GM12875 (cell line): ENCODE data around the gene PCP4L1.
"Not testable (repeated sequence)": the region's sequence is repeated elsewhere in the genome, so short reads cannot be mapped to it uniquely, and the experiment has no call there.

Experiments used
- H3K4me3 ChIP-seq: one replicate; pipeline ENCODE4 v1.5.1; 2011; ENCODE audit warnings: low read depth, low read length, control low read depth
- TF ChIP-seq, protein P1 (sequence below): IDR thresholded peaks from 2 replicates; pipeline ENCODE4 v1.5.1; 2011; ENCODE audit warnings: low read depth, mild to moderate bottlenecking, control low read depth, inconsistent platforms, low read length, moderate library complexity, borderline replicate concordance; ENCODE audit not compliant: insufficient read depth

The PCP4L1 gene

GRCh38 chr1:161218301-161219077 lies 40.1 kb upstream of the PCP4L1 start:
- H3K4me3 ChIP-seq = no peak overlapping the region

GRCh38 chr1:161219078-161219892 lies 39.3 kb upstream of the PCP4L1 start:
- TF ChIP-seq, protein P1, sequence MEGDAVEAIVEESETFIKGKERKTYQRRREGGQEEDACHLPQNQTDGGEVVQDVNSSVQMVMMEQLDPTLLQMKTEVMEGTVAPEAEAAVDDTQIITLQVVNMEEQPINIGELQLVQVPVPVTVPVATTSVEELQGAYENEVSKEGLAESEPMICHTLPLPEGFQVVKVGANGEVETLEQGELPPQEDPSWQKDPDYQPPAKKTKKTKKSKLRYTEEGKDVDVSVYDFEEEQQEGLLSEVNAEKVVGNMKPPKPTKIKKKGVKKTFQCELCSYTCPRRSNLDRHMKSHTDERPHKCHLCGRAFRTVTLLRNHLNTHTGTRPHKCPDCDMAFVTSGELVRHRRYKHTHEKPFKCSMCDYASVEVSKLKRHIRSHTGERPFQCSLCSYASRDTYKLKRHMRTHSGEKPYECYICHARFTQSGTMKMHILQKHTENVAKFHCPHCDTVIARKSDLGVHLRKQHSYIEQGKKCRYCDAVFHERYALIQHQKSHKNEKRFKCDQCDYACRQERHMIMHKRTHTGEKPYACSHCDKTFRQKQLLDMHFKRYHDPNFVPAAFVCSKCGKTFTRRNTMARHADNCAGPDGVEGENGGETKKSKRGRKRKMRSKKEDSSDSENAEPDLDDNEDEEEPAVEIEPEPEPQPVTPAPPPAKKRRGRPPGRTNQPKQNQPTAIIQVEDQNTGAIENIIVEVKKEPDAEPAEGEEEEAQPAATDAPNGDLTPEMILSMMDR = no peak
- no peak overlapping the region for H3K4me3 ChIP-seq

More at GRCh38 chr1:161218301-161219077, 40.1 kb upstream of the PCP4L1 start:
- TF ChIP-seq, protein P1 = no peak

GRCh38 chr1:161220002-161220401 lies 38.5 kb upstream of the PCP4L1 start:
- H3K4me3 ChIP-seq = no peak overlapping the region
- TF ChIP-seq, protein P1 = no peak

GRCh38 chr1:161222175-161223019 lies 36.1 kb upstream of the PCP4L1 start:
- no peak overlapping the region for H3K4me3 ChIP-seq
- TF ChIP-seq, protein P1 = no peak

DNA sequence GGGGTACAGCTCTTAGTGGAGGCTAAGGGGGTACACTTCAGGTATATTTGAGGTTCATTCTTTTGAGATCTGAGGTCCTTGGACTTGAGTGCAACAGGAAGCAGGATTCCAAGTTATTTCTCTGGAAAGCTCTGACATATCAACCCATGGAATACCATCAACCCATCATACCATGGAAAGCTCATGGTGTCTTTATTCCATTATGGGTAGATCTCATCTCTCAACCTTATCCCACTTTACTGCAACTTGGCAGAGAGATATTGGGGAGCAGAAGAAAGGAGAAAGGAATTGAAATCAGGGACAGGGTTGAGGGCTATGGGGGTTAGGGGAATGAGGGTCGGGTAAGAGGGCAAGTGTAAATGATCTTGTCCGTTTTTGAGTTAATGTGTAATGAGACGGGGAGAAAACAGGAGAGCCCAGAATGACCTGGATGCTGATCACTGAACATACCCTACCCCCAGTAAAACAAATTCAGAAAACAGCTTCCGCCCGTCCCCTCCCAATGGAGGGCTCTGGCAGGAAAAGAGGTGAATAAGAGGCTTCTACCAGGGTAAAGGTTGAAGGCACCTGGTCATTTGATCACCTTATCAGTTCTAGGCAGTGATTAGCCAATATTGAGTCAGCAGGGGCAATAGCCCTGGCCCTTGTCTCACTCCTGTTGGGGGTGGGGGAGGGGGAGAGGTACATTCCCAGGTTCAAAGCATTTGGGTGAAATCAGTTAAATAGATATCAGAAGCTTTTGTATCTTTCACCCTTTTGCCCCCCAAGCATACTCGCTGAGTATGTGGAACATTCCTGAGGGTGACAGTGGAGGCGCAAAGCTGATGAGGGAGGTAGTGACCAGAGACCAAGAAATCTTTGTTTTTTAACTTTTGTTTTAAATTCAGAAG lies 34.5 kb upstream of the PCP4L1 start:
- TF ChIP-seq, protein P1 = no peak

DNA sequence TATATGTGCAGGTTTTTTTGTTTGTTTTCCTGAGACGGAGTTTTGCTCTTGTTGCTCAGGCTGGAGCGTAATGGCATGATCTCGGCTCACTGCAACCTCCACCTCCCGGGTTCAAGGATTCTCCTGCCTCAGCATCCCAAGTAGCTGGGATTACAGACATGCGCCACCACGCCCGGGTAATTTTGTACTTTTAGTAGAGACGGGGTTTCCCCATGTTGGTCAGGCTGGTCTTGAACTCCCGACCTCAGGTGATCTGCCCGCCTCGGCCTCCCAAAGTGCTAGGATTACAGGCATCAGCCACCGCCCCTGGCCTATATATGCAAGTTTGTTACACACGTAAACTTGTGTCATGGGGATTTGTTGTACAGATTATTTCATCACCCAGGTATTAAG lies 33.9 kb upstream of the PCP4L1 start:
- H3K4me3 ChIP-seq = not testable (repeated sequence)

More for the DNA sequence above, 34.5 kb upstream of the PCP4L1 start:
- no peak overlapping the region for H3K4me3 ChIP-seq
